Suprapubic skin (tissue), 3 donors: Measurements from ENCODE around the gene ROBO1.

Source experiments
- CTCF ChIP-seq, 2 donors: fragments of 200-600 bp in 1 of 2; fragments of 450-650 bp in 1 of 2; sonication (generic) in 1 of 2; IDR thresholded peaks; one replicate each; pipeline ENCODE4 v1.5.1; 2016 to 2019; ENCODE audit warnings: antibody characterized with exemption in 2 of 2, mild to moderate bottlenecking in 1 of 2, moderate library complexity in 1 of 2
- POLR2A ChIP-seq, 2 donors: fragments of 450-650 bp; IDR thresholded peaks; one replicate each; pipeline ENCODE4 v1.6.1; 2017; ENCODE audit warnings: antibody characterized with exemption in 2 of 2, mild to moderate bottlenecking in 2 of 2, moderate library complexity in 2 of 2

GRCh38 chr3:79081335-79081734 lies 686.5 kb downstream of the ROBO1 start:
- TF ChIP-seq CTCF (IDR thresholded peaks at IDR 0.05) (no peak), POLR2A (IDR thresholded peaks at IDR 0.05) (no peak)
